GM08714 (cell line): ENCODE data around the gene BORA.
A peak's percentile ranks its signal among the peaks of the same experiment; 100 is the strongest.

Source experiments
- H3K4me3 ChIP-seq: fragments of 200-500 bp; sonication (Bioruptor generic); 2 replicates; pipeline ENCODE4 v1.5.1; 2014; ENCODE audit warnings: mild to moderate bottlenecking, low read length, inconsistent platforms
- ZNF274 ChIP-seq: IDR thresholded peaks from 2 replicates; pipeline ENCODE4 v1.6.1; 2012; ENCODE audit warnings: mild to moderate bottlenecking, low read depth, low read length

BORA gene

GRCh38 chr13:72727417-72728289, at the start of gene BORA, which contains the start of gene MZT1:
Gene BORA, plus strand, starts transcription at chr13:72727923. Its CDS starts 1,018 bp downstream, at chr13:72728941.
Gene MZT1, minus strand, starts transcription at chr13:72727629. Its CDS starts 27 bp downstream, at chr13:72727602.
- H3K4me3 ChIP-seq: peak within 1 kb of the TSS; percentile 94
- TF ChIP-seq ZNF274: no peak

- no peak for TF ChIP-seq ZNF274
- H3K4me3 ChIP-seq: no peak overlapping the region
Measured at GRCh38 chr13:72678312-72678711, 49.4 kb upstream of the BORA start.

- TF ChIP-seq ZNF274: no peak
- no peak overlapping the region for H3K4me3 ChIP-seq
Measured at GRCh38 chr13:72680353-72680752, 47.4 kb upstream of the BORA start.

GRCh38 chr13:72686766-72687165, 41.0 kb upstream of the BORA start:
- no peak overlapping the region for H3K4me3 ChIP-seq
- TF ChIP-seq ZNF274: no peak

GRCh38 chr13:72689181-72689696, 38.5 kb upstream of the BORA start:
- no peak overlapping the region for H3K4me3 ChIP-seq
- no peak for TF ChIP-seq ZNF274

GRCh38 chr13:72692884-72693514, 34.7 kb upstream of the BORA start:
- TF ChIP-seq ZNF274: no peak

GRCh38 chr13:72693832-72694231, 33.9 kb upstream of the BORA start:
- no peak for TF ChIP-seq ZNF274
- no peak overlapping the region for H3K4me3 ChIP-seq

More at GRCh38 chr13:72692884-72693514, 34.7 kb upstream of the BORA start:
- H3K4me3 ChIP-seq: no peak overlapping the region

- no peak overlapping the region for H3K4me3 ChIP-seq
- TF ChIP-seq ZNF274: no peak
Measured at GRCh38 chr13:72694314-72694713, 33.4 kb upstream of the BORA start.

- no peak for TF ChIP-seq ZNF274
- no peak overlapping the region for H3K4me3 ChIP-seq
Measured at GRCh38 chr13:72696579-72696978, 31.1 kb upstream of the BORA start.

- no peak overlapping the region for H3K4me3 ChIP-seq
- TF ChIP-seq ZNF274: no peak
Measured at GRCh38 chr13:72698164-72698563, 29.6 kb upstream of the BORA start.

GRCh38 chr13:72700509-72700908, 27.2 kb upstream of the BORA start:
- no peak for TF ChIP-seq ZNF274
- no peak overlapping the region for H3K4me3 ChIP-seq

- no peak for TF ChIP-seq ZNF274
- H3K4me3 ChIP-seq: no peak overlapping the region
Measured at GRCh38 chr13:72716776-72717175, 10.9 kb upstream of the BORA start.

GRCh38 chr13:72726185-72726584, 1.5 kb upstream of the BORA start:
- peak overlapping the region; percentile 86 for H3K4me3 ChIP-seq

- no peak for TF ChIP-seq ZNF274
- H3K4me3 ChIP-seq: peak overlapping the region; percentile 86
Measured at GRCh38 chr13:72726726-72727416, 852 bp upstream of the BORA start.

GRCh38 chr13:72728290-72728605, 525 bp downstream of the BORA start:
- TF ChIP-seq ZNF274: no peak
- peak overlapping the region; percentile 94 for H3K4me3 ChIP-seq

- no peak for TF ChIP-seq ZNF274
Measured at GRCh38 chr13:72737033-72737432, 9.3 kb downstream of the BORA start.

More at GRCh38 chr13:72737033-72737432, 9.3 kb downstream of the BORA start:
- no peak overlapping the region for H3K4me3 ChIP-seq
